Stimulated activated CD4-positive, alpha-beta T cell treated with anti-CD3 and anti-CD28 coated beads, Interleukin-12 subunit alpha, Interleukin-12 subunit beta, amount 100 ng/mL, for 24 hours (primary cell): Measurements from ENCODE around the gene PGBD5.

Experiments
- DNase-seq, 2 experiments: peaks; one replicate each; pipeline ENCODE4 v3.0.0-alpha.2; 2020; ENCODE audit warnings: low read depth in 2 of 2

Gene PGBD5

GRCh38 chr1:230280054-230280795 lies 145.9 kb downstream of the PGBD5 start:
- DNase-seq = no peak

- DNase-seq = no peak
Observed at GRCh38 chr1:230279583-230279945, 146.6 kb downstream of the PGBD5 start.

- DNase-seq = no peak
Observed at GRCh38 chr1:230278871-230279582, 147.1 kb downstream of the PGBD5 start.

- DNase-seq = no peak
Observed at GRCh38 chr1:230278376-230278775, 147.8 kb downstream of the PGBD5 start.

GRCh38 chr1:230277201-230278025 lies 148.7 kb downstream of the PGBD5 start:
- no peak for DNase-seq

GRCh38 chr1:230276401-230276800 lies 149.7 kb downstream of the PGBD5 start:
- no peak for DNase-seq

- DNase-seq = no peak
Observed at GRCh38 chr1:230274254-230274653, 151.9 kb downstream of the PGBD5 start.

- DNase-seq = no peak
Observed at GRCh38 chr1:230273141-230273710, 152.9 kb downstream of the PGBD5 start.

- no peak for DNase-seq
Observed at GRCh38 chr1:230272557-230272956, 153.6 kb downstream of the PGBD5 start.

- DNase-seq = no peak
Observed at GRCh38 chr1:230271300-230272035, 154.7 kb downstream of the PGBD5 start.

- DNase-seq = peak in 1 of 2 experiments; percentile 22
Observed at GRCh38 chr1:230270559-230271281, 155.4 kb downstream of the PGBD5 start.

- DNase-seq = no peak
Observed at GRCh38 chr1:230270185-230270558, 156.0 kb downstream of the PGBD5 start.

- DNase-seq = no peak
Observed at GRCh38 chr1:230268371-230269170, 157.6 kb downstream of the PGBD5 start.

- DNase-seq = no peak
Observed at GRCh38 chr1:230267338-230268065, 158.6 kb downstream of the PGBD5 start.

GRCh38 chr1:230266456-230266855 lies 159.7 kb downstream of the PGBD5 start:
- DNase-seq = no peak

GRCh38 chr1:230265200-230266115 lies 160.7 kb downstream of the PGBD5 start:
- no peak for DNase-seq
